ENCODE data around the gene EFNB3. TPM values are rescaled to one million over a fixed set of nuclear protein-coding genes. Genes with fewer than 3 reads are reported as not detected.

Gene EFNB3
- total RNA-seq, 1 experiment from 2014 or later = 5.1 TPM

- no peak overlapping the region for H3K4me3 Mint-ChIP-seq (ENCODE audit: unreplicated experiment)
- no peak overlapping the region for H3K27ac Mint-ChIP-seq (ENCODE audit: unreplicated experiment)
- Histone ChIP-seq H3K27me3 (replicated peaks; ENCODE audit: control insufficient read depth, insufficient read depth, low read length) (no peaks in the 10 kb centered on the region), H3K4me1 (no peaks in the 10 kb centered on the region), H3K36me3 (ENCODE audit: control insufficient read depth, insufficient read depth, low read length) (no peaks in the 10 kb centered on the region), H3K9me3 (no peaks in the 10 kb centered on the region), H3K4me3 (ENCODE audit: low read depth, low read length) (no peak overlapping the region)
- DNase-seq = no peak
- peaks cover 6% of the 10 kb centered on the region for H3K27me3 Mint-ChIP-seq (ENCODE audit: insufficient read depth, unreplicated experiment)
- H3K9me3 Mint-ChIP-seq (ENCODE audit: unreplicated experiment) = no peaks in the 10 kb centered on the region
- H3K4me1 Mint-ChIP-seq (ENCODE audit: low read depth, unreplicated experiment) = no peaks in the 10 kb centered on the region
- TF ChIP-seq CTCF (IDR thresholded peaks at IDR 0.05; ENCODE audit: insufficient read depth in 1 of 2, low read depth in 1 of 2, low read length in 1 of 2, severe bottlenecking in 1 of 2, unreplicated experiment in 1 of 2) = no peak
- ChIA-PET POLR2A (no interaction called here), CTCF (no interaction called here)
- BruUV-seq (replicated peaks) = no TSS peak
- intact Hi-C loops (cut with micrococcal nuclease; ENCODE audit: unreplicated experiment) = no loop called here
- H3K36me3 Mint-ChIP-seq (ENCODE audit: insufficient read depth, unreplicated experiment) = no peaks in the 10 kb centered on the region
These were observed 22.9 kb downstream of the EFNB3 start for GRCh38 chr17:7727886-7728285.

- Mint-ChIP-seq H3K27ac (ENCODE audit: unreplicated experiment) (no peak overlapping the region), H3K27me3 (ENCODE audit: insufficient read depth, unreplicated experiment) (peaks cover 6% of the 10 kb centered on the region), H3K9me3 (ENCODE audit: unreplicated experiment) (no peaks in the 10 kb centered on the region), H3K36me3 (ENCODE audit: insufficient read depth, unreplicated experiment) (no peaks in the 10 kb centered on the region), H3K4me3 (ENCODE audit: unreplicated experiment) (no peak overlapping the region), H3K4me1 (ENCODE audit: low read depth, unreplicated experiment) (no peaks in the 10 kb centered on the region)
- H3K36me3 ChIP-seq (ENCODE audit: control insufficient read depth, insufficient read depth, low read length) = no peaks in the 10 kb centered on the region
- DNase-seq = no peak
- no TSS peak for BruUV-seq (replicated peaks)
- no peaks in the 10 kb centered on the region for H3K9me3 ChIP-seq
- H3K4me3 ChIP-seq (ENCODE audit: low read depth, low read length) = no peak overlapping the region
- intact Hi-C loops (cut with micrococcal nuclease; ENCODE audit: unreplicated experiment) = no loop called here
- no peak for TF ChIP-seq CTCF (IDR thresholded peaks at IDR 0.05; ENCODE audit: insufficient read depth in 1 of 2, low read depth in 1 of 2, low read length in 1 of 2, severe bottlenecking in 1 of 2, unreplicated experiment in 1 of 2)
- no peaks in the 10 kb centered on the region for H3K27me3 ChIP-seq (replicated peaks; ENCODE audit: control insufficient read depth, insufficient read depth, low read length)
- H3K4me1 ChIP-seq = no peaks in the 10 kb centered on the region
- ChIA-PET POLR2A (no interaction called here), CTCF (no interaction called here)
These were observed 24.8 kb downstream of the EFNB3 start for GRCh38 chr17:7729816-7730215.

GRCh38 chr17:7732981-7733539 is 28.1 kb downstream of the EFNB3 start:
- Histone ChIP-seq H3K9me3 (no peaks in the 10 kb centered on the region), H3K27me3 (replicated peaks; ENCODE audit: control insufficient read depth, insufficient read depth, low read length) (no peaks in the 10 kb centered on the region), H3K4me3 (ENCODE audit: low read depth, low read length) (no peak overlapping the region), H3K36me3 (ENCODE audit: control insufficient read depth, insufficient read depth, low read length) (no peaks in the 10 kb centered on the region), H3K4me1 (no peaks in the 10 kb centered on the region)
- H3K4me3 Mint-ChIP-seq (ENCODE audit: unreplicated experiment) = no peak overlapping the region
- BruUV-seq (replicated peaks) = no TSS peak
- no peaks in the 10 kb centered on the region for H3K36me3 Mint-ChIP-seq (ENCODE audit: insufficient read depth, unreplicated experiment)
- no peak overlapping the region for H3K27ac Mint-ChIP-seq (ENCODE audit: unreplicated experiment)
- H3K4me1 Mint-ChIP-seq (ENCODE audit: low read depth, unreplicated experiment) = no peaks in the 10 kb centered on the region
- CTCF ChIA-PET = interaction anchor here (0.7 kb wide), 1 partner anchor 100 kb away, joined by 5 read pairs; no protein-coding TSS in a partner anchor
- no peaks in the 10 kb centered on the region for H3K9me3 Mint-ChIP-seq (ENCODE audit: unreplicated experiment)
- TF ChIP-seq CTCF (IDR thresholded peaks at IDR 0.05; ENCODE audit: insufficient read depth in 1 of 2, low read depth in 1 of 2, low read length in 1 of 2, severe bottlenecking in 1 of 2, unreplicated experiment in 1 of 2) = no peak
- no peak for DNase-seq
- peaks cover 7% of the 10 kb centered on the region for H3K27me3 Mint-ChIP-seq (ENCODE audit: insufficient read depth, unreplicated experiment)
- POLR2A ChIA-PET = no interaction called here
- intact Hi-C loops (cut with micrococcal nuclease; ENCODE audit: unreplicated experiment) = no loop called here
